Endothelial cell of umbilical vein (primary cell): Measurements from ENCODE around the gene E2F4. TPM values are rescaled to one million over a fixed set of nuclear protein-coding genes. Genes with fewer than 3 reads are reported as not detected.

Source experiments
- BruUV-seq: library from RNA; stranded (reverse); fragments of 400-500 nt; replicated peaks from 2 replicates; lab custom pipeline; 2021; lab: Mats Ljungman, UMichigan
- CTCF ChIA-PET: fragments of 300-600, 350-600 bp; sonication (Branson Sonifier 250); formaldehyde crosslinking; loops from one replicate; lab custom pipeline; 2021; ENCODE audit warnings: antibody characterized with exemption, inconsistent platforms; lab: Charles Lee
- POLR2A ChIA-PET: fragments of 300-600, 350-600 bp; sonication (Branson Sonifier 250); formaldehyde crosslinking; loops from one replicate; lab custom pipeline; 2021; ENCODE audit warnings: antibody characterized with exemption, inconsistent platforms; lab: Charles Lee
- DNase-seq: peaks from one replicate; pipeline ENCODE4 v3.0.0-alpha.2; 2011; ENCODE audit warnings: low read depth, low spot score
- FAIRE-seq: peaks from 2 replicates; lab custom pipeline; 2011; peaks lifted over from hg19 to GRCh38; lab: Jason Lieb, UNC
- H2AFZ ChIP-seq: 2 replicates; pipeline ENCODE4 v1.6.0; 2012; ENCODE audit warnings: low read depth, low read length, control low read depth, inconsistent platforms
- H3K27ac ChIP-seq: 2 replicates; pipeline ENCODE4 v1.5.1; 2011; ENCODE audit warnings: low read depth, mild to moderate bottlenecking, control low read depth, low read length, moderate library complexity; ENCODE audit not compliant: insufficient read depth
- H3K27me3 ChIP-seq, 2 experiments: 2 replicates each; pipeline versions ENCODE4 v1.6.0 to v1.6.1; 2011; ENCODE audit warnings: low read length in 2 of 2, mixed read lengths in 1 of 2; ENCODE audit not compliant: control insufficient read depth in 2 of 2, insufficient read depth in 2 of 2
- H3K36me3 ChIP-seq, 2 experiments: 2 replicates in 1 of 2; 3 replicates in 1 of 2; pipeline ENCODE4 v1.5.1; 2011; ENCODE audit warnings: low read length in 2 of 2, mild to moderate bottlenecking in 1 of 2, moderate library complexity in 1 of 2; ENCODE audit not compliant: control insufficient read depth in 2 of 2, insufficient read depth in 2 of 2; ENCODE audit errors: extremely low read depth in 1 of 2
- H3K4me1 ChIP-seq: 3 replicates; pipeline ENCODE4 v1.5.1; 2011; ENCODE audit warnings: mild to moderate bottlenecking, low read length; ENCODE audit not compliant: control insufficient read depth, insufficient read depth; ENCODE audit errors: extremely low read depth
- H3K4me2 ChIP-seq: 2 replicates; pipeline ENCODE4 v1.6.1; 2011; ENCODE audit warnings: low read length, control low read depth, mixed read lengths; ENCODE audit not compliant: insufficient read depth
- H3K4me3 ChIP-seq, 3 experiments: fragments of 200-600 bp in 1 of 3; sonication (generic), shearing (Covaris generic) in 1 of 3; replicated peaks in 1 of 3; 2 replicates each; pipeline ENCODE4 v1.5.1; 2011 to 2016; ENCODE audit warnings: control low read depth in 3 of 3, low read length in 3 of 3, mild to moderate bottlenecking in 2 of 3, inconsistent platforms in 1 of 3, low read depth in 1 of 3, moderate library complexity in 1 of 3; ENCODE audit not compliant: insufficient read depth in 1 of 3
- H3K79me2 ChIP-seq: 2 replicates; pipeline ENCODE4 v1.6.0; 2012; ENCODE audit warnings: low read length, inconsistent platforms; ENCODE audit not compliant: control insufficient read depth, insufficient read depth
- H3K9ac ChIP-seq: replicated peaks from 2 replicates; pipeline ENCODE3; 2011; ENCODE audit warnings: low read length, control low read depth; ENCODE audit not compliant: insufficient read depth; ENCODE audit errors: extremely low read depth
- H3K9me1 ChIP-seq: replicated peaks from 3 replicates; pipeline ENCODE4 v1.6.0; 2011; ENCODE audit warnings: mild to moderate bottlenecking, low read length; ENCODE audit not compliant: control insufficient read depth, insufficient read depth; ENCODE audit errors: extremely low read depth
- H3K9me3 ChIP-seq: replicated peaks from 2 replicates; pipeline ENCODE4 v1.5.1; 2012; ENCODE audit warnings: low read length, inconsistent platforms; ENCODE audit not compliant: control insufficient read depth, insufficient read depth
- H4K20me1 ChIP-seq: replicated peaks from 2 replicates; pipeline ENCODE3; 2011; ENCODE audit warnings: mild to moderate bottlenecking, low read length; ENCODE audit not compliant: control insufficient read depth, insufficient read depth; ENCODE audit errors: extremely low read depth
- CTCF ChIP-seq, 2 donors: IDR thresholded peaks; 1 replicate in 1 of 2; 2 replicates in 1 of 2; pipeline ENCODE4 v1.5.1; 2011; ENCODE audit warnings: low read length in 2 of 2, mild to moderate bottlenecking in 2 of 2, moderate library complexity in 2 of 2, control low read depth in 1 of 2, inconsistent platforms in 1 of 2, low read depth in 1 of 2; ENCODE audit not compliant: insufficient read depth in 1 of 2; ENCODE audit errors: extremely low read depth in 1 of 2
- EZH2 ChIP-seq: IDR thresholded peaks from 2 replicates; pipeline ENCODE4 v1.6.1; 2012; ENCODE audit warnings: borderline replicate concordance, low read depth, mild to moderate bottlenecking, moderate library complexity, low read length, inconsistent platforms; ENCODE audit not compliant: severe bottlenecking
- FOS ChIP-seq: IDR thresholded peaks from 2 replicates; pipeline ENCODE4 v1.6.1; 2011; ENCODE audit warnings: mild to moderate bottlenecking, low read length, moderate library complexity, borderline replicate concordance; ENCODE audit not compliant: insufficient read depth
- GATA2 ChIP-seq: IDR thresholded peaks from 2 replicates; pipeline ENCODE4 v1.7.0; 2011; ENCODE audit warnings: low read depth, mild to moderate bottlenecking, moderate library complexity, mixed read lengths, low read length; ENCODE audit not compliant: insufficient read length, insufficient read depth
- JUN ChIP-seq: IDR thresholded peaks from 2 replicates; pipeline ENCODE4 v1.6.1; 2011; ENCODE audit warnings: borderline replicate concordance, low read depth; ENCODE audit not compliant: insufficient read length, insufficient read depth
- MAX ChIP-seq: IDR thresholded peaks from 2 replicates; pipeline ENCODE4 v1.6.1; 2011; ENCODE audit not compliant: insufficient read depth, insufficient read length
- MYC ChIP-seq: IDR thresholded peaks from one replicate; pipeline ENCODE4 v1.6.1; 2011; ENCODE audit warnings: mild to moderate bottlenecking, low read depth, low read length
- POLR2A ChIP-seq: IDR thresholded peaks from 2 replicates; pipeline ENCODE4 v1.6.1; 2012; ENCODE audit warnings: low read depth, mild to moderate bottlenecking, control low read depth, low read length
- POLR2AphosphoS5 ChIP-seq: IDR thresholded peaks from 2 replicates; pipeline ENCODE4 v1.6.1; 2012; ENCODE audit warnings: low read depth, mild to moderate bottlenecking, control low read depth, low read length, moderate library complexity; ENCODE audit not compliant: insufficient read depth
- dilution Hi-C: fragments of 300-500 bp; cut with MboI; formaldehyde crosslinking; loops from one replicate; pipeline ENCODE4 v1.15.0; 2019; ENCODE audit warnings: low sequenced_read_pairs; ENCODE audit not compliant: extremely low pct_ligation_motif_present
- intact Hi-C: fragments of 100-400 bp; cut with micrococcal nuclease; formaldehyde crosslinking; loops from one replicate; pipeline ENCODE4 v1.10.0; 2022
- polyA plus RNA-seq, 4 experiments: library from polyadenylated mRNA; depleted of rRNA in 3 of 4; stranded (reverse) in 3 of 4; unstranded in 1 of 4; fragments of >200 nt; gene quantifications; 2 replicates each; pipeline versions ENCODE4 v1.2.1 to v1.2.3, GENCODE V29; 2011 to 2012; ENCODE audit warnings: missing spikeins in 1 of 4
- total RNA-seq: library from RNA; stranded (reverse); gene quantifications from 2 replicates; pipeline ENCODE4 v1.2.3, GENCODE V29; 2021

The E2F4 gene
- total and polyA plus RNA-seq, 2 donors (not counting 3 experiments of a cell fraction or from before 2014, with no cell fraction given) = 112 to 168 TPM

GRCh38 chr16:67185651-67186134 is 6.3 kb upstream of the E2F4 start:
- no peaks in the 10 kb centered on the region for H4K20me1 ChIP-seq
- intact Hi-C loops = loop anchor here (1.0 kb wide), 3 partner anchors 25 to 231 kb away; no protein-coding TSS in a partner anchor
- no peak overlapping the region for H3K9ac ChIP-seq
- no peak overlapping the region for H3K4me3 ChIP-seq
- no peaks in the 10 kb centered on the region for H3K27me3 ChIP-seq
- CTCF ChIA-PET = interaction anchor here (0.6 to 3.5 kb wide), 27 partner anchors 9 to 238 kb away, joined by 3 to 40 read pairs (median 6); partner anchors contain the start of genes CBFB, CES3, FBXL8 and HSF4
- BruUV-seq = no TSS peak
- dilution Hi-C loops = no loop called here
- no peak overlapping the region for H2AFZ ChIP-seq
- TF ChIP-seq POLR2A = no peak
- no peak for TF ChIP-seq POLR2AphosphoS5
- DNase-seq (no peak), FAIRE-seq (no peak)
- no peak overlapping the region for H3K27ac ChIP-seq
- H3K36me3 ChIP-seq = no peaks in the 10 kb centered on the region
- H3K4me1 ChIP-seq = peaks cover 43% of the 10 kb centered on the region
- H3K79me2 ChIP-seq = peaks cover 13% of the 10 kb centered on the region
- no peaks in the 10 kb centered on the region for H3K9me3 ChIP-seq
- H3K9me1 ChIP-seq = no peaks in the 10 kb centered on the region
- POLR2A ChIA-PET = no interaction called here
- H3K4me2 ChIP-seq = no peak overlapping the region

- POLR2A ChIA-PET = no interaction called here
- Histone ChIP-seq H3K79me2 (peaks cover 13% of the 10 kb centered on the region), H3K4me3 (no peak overlapping the region), H3K36me3 (no peaks in the 10 kb centered on the region), H3K4me1 (peaks cover 44% of the 10 kb centered on the region), H2AFZ (no peak overlapping the region), H3K9me3 (no peaks in the 10 kb centered on the region), H4K20me1 (no peaks in the 10 kb centered on the region), H3K9ac (no peak overlapping the region), H3K27me3 (no peaks in the 10 kb centered on the region), H3K9me1 (no peaks in the 10 kb centered on the region), H3K27ac (no peak overlapping the region), H3K4me2 (no peak overlapping the region)
- no TSS peak for BruUV-seq
- CTCF ChIA-PET = interaction anchor here (0.7 to 1.6 kb wide), 3 partner anchors 11 to 218 kb away, joined by 3 to 5 read pairs (median 5); no protein-coding TSS in a partner anchor
- FAIRE-seq (no peak), DNase-seq (no peak)
- dilution Hi-C loops = no loop called here
- TF ChIP-seq MYC (no peak), MAX (no peak), POLR2A (no peak), GATA2 (no peak), FOS (no peak), JUN (no peak), CTCF (IDR thresholded peaks at IDR 0.05; ENCODE audit: extremely low read depth in 1 of 2, insufficient read depth in 1 of 2, low read depth in 1 of 2, low read length in 2 of 2) (no peak), EZH2 (no peak), POLR2AphosphoS5 (no peak)
- intact Hi-C loops = no loop called here
Measured at GRCh38 chr16:67186550-67186950, 5.4 kb upstream of the E2F4 start.
